ENCODE measurements around the gene P3H2. TPM values are rescaled to one million over a fixed set of nuclear protein-coding genes. Genes with fewer than 3 reads are reported as not detected.

P3H2 gene
- total and polyA plus RNA-seq, 7 donors = 0.24 to 3.4 (median 1.2) TPM

GRCh38 chr3:190132371-190132770, 11.7 kb upstream of the P3H2 start:
- ATAC-seq (no peak), DNase-seq (no peak)
- no peaks in the 10 kb centered on the region for H3K27me3 ChIP-seq (ENCODE audit: insufficient read depth in 3 of 3, low read length in 2 of 3)
- intact Hi-C loops (cut with DNase I) = no loop called here
- no peak overlapping the region for H3K27ac ChIP-seq
- no peak for TF ChIP-seq CTCF (IDR thresholded peaks at IDR 0.05)
- no peak overlapping the region for H3K4me3 ChIP-seq
- H3K9me3 ChIP-seq = no peaks in the 10 kb centered on the region
- H3K4me1 ChIP-seq = no peaks in the 10 kb centered on the region
- no peaks in the 10 kb centered on the region for H3K36me3 ChIP-seq (ENCODE audit: insufficient read depth in 1 of 2, low read depth in 1 of 2)

GRCh38 chr3:190131329-190131728, 10.6 kb upstream of the P3H2 start:
- H3K4me3 ChIP-seq = no peak overlapping the region
- 35 to 58% (median 47%) methylated on average over 4 of the region's 4 CpGs for WGBS, 3 donors
- ATAC-seq = no peak
- DNase-seq = no peak
- no peaks in the 10 kb centered on the region for H3K4me1 ChIP-seq
- no peak for TF ChIP-seq CTCF (IDR thresholded peaks at IDR 0.05)
- no peaks in the 10 kb centered on the region for H3K36me3 ChIP-seq (ENCODE audit: insufficient read depth in 1 of 2, low read depth in 1 of 2)
- intact Hi-C loops (cut with DNase I) = no loop called here
- H3K27me3 ChIP-seq (ENCODE audit: insufficient read depth in 3 of 3, low read length in 2 of 3) = no peaks in the 10 kb centered on the region
- no peak overlapping the region for H3K27ac ChIP-seq
- no peaks in the 10 kb centered on the region for H3K9me3 ChIP-seq

GRCh38 chr3:190130696-190131095, 10.0 kb upstream of the P3H2 start:
- intact Hi-C loops (cut with DNase I) = no loop called here
- H3K36me3 ChIP-seq (ENCODE audit: insufficient read depth in 1 of 2, low read depth in 1 of 2) = no peaks in the 10 kb centered on the region
- no peak for TF ChIP-seq CTCF (IDR thresholded peaks at IDR 0.05)
- no peak overlapping the region for H3K4me3 ChIP-seq
- H3K27ac ChIP-seq = no peak overlapping the region
- no peaks in the 10 kb centered on the region for H3K4me1 ChIP-seq
- no peaks in the 10 kb centered on the region for H3K9me3 ChIP-seq
- WGBS, 3 donors = 38 to 55% (median 49%) methylated on average over 6 of the region's 6 CpGs
- DNase-seq (no peak), ATAC-seq (no peak)
- no peaks in the 10 kb centered on the region for H3K27me3 ChIP-seq (ENCODE audit: insufficient read depth in 3 of 3, low read length in 2 of 3)

- Histone ChIP-seq H3K4me3 (no peak overlapping the region), H3K9me3 (no peaks in the 10 kb centered on the region), H3K27me3 (ENCODE audit: insufficient read depth in 3 of 3, low read length in 2 of 3) (no peaks in the 10 kb centered on the region), H3K4me1 (no peaks in the 10 kb centered on the region), H3K27ac (no peak overlapping the region), H3K36me3 (ENCODE audit: insufficient read depth in 1 of 2, low read depth in 1 of 2) (no peaks in the 10 kb centered on the region)
- DNase-seq (no peak), ATAC-seq (no peak)
- 81 to 93% (median 82%) methylated on average over 1 to 2 of the region's 2 CpGs for WGBS, 3 donors
- intact Hi-C loops (cut with DNase I) = no loop called here
- TF ChIP-seq CTCF (IDR thresholded peaks at IDR 0.05) = no peak
Measured at GRCh38 chr3:190130037-190130436, 9.3 kb upstream of the P3H2 start.

GRCh38 chr3:190127797-190128196, 7.1 kb upstream of the P3H2 start:
- Histone ChIP-seq H3K9me3 (no peaks in the 10 kb centered on the region), H3K36me3 (ENCODE audit: insufficient read depth in 1 of 2, low read depth in 1 of 2) (no peaks in the 10 kb centered on the region), H3K4me1 (no peaks in the 10 kb centered on the region), H3K27me3 (ENCODE audit: insufficient read depth in 3 of 3, low read length in 2 of 3) (no peaks in the 10 kb centered on the region), H3K4me3 (no peak overlapping the region), H3K27ac (no peak overlapping the region)
- no peak for TF ChIP-seq CTCF (IDR thresholded peaks at IDR 0.05)
- WGBS, 3 donors = 95 to 97% (median 95%) methylated on average over 6 of the region's 6 CpGs
- intact Hi-C loops (cut with DNase I) = no loop called here
- no peak for DNase-seq
- ATAC-seq = no peak
